NAMALWA (cell line): ENCODE data around the gene BTBD10.
A peak's percentile ranks its signal among the peaks of the same experiment; 100 is the strongest.

Experiments used
- DNase-seq: peaks from one replicate; pipeline ENCODE4 v3.0.0-alpha.2; 2015; ENCODE audit warnings: low spot score

Gene BTBD10

GRCh38 chr11:13373216-13373615 lies 89.8 kb downstream of the BTBD10 start:
- DNase-seq = no peak

DNA sequence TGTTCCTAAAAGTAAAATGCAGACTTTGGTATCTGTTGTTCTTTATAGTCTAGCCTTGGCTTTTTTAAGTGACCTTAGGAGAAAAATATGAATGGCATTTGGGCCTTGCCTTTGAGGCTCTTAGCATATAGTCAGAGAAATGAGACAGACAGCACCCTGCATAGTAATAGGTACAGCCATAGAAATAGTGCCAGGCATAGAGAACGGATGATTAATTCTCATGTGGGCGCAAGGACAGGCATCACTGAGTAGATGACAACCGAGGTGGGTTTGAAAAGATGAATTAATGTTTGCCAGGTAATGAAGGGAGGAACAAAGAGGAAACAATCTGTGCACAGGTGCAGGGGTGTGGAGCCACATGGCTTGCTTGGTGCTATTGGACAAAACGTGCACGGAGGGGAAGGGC lies 95.0 kb downstream of the BTBD10 start:
- no peak for DNase-seq

GRCh38 chr11:13367115-13367514 lies 95.9 kb downstream of the BTBD10 start:
- DNase-seq = no peak

DNA sequence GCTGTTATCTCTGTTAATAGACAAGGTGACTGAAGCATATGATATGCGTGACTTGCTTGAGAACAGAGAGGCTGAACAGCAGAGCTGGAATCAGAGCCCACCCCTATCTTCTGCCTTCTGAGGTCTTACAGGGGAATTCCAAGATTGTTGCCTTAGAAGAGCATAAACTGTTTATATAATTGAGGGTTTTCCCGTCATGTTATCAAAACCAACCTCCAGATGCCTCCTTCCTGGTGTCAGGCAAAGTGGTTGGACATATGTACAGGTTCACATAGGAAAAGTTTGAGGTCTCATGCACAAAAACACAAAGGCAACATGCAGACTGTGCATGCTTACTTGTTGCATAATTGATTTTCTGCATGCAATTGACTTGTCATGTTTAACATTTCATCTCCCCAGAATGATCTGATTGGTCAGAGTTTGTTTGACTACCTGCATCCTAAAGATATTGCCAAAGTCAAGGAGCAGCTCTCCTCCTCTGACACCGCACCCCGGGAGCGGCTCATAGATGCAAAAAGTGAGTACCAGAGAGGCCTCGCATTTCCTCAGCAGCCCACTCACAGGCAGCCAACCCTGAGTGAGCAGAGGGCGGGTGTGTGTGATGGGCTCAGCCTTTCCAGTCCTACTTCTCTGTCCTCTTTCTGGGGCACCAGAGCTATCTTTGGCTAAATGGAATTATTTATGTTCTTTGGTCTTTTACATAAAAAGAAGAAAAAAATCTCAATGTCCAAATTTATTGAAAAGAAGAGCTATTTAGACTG lies 96.6 kb downstream of the BTBD10 start:
- no peak for DNase-seq

DNA sequence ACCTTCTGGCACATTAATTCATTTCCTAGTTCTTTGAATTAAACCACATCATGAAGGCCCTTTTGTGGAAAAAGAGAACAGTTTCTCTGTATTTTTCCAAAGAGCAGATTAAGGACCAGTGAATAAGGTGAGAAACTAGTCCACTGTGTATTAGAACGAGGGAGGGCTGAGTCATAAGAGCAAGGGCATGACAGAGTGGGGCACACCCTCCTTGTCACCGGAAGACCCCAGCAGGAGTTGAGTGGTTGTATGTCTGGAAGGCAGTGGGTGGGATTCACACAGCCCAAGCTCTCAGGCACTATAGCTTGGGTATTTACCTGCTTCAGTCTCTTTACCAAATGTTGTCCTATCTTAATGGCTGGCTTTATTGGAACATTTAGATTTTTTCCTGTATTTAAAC lies 98.6 kb downstream of the BTBD10 start:
- no peak for DNase-seq

DNA sequence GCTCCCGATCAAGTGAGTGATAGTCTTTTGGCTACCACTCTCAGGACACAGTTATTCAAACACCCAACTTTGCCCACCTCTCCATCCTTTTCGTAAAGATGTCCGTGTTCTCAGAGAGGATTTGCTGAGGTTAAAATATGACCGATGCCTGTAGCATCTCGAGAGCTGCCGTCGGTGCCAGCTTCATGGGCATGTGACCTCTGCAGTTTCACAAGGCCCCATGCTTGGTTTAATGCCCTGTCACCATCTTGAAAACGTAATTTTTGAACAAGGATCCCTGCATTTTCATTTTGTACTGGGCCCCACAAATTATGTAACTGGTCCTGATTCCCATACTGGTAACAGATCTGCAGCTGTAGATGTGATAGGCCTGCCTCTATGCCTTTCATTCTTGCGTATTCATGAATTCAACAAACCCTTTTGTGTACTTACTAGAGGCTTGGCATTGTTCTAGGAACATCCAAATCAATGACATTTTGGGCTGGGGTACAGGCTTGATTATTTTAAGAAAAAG lies 100.4 kb downstream of the BTBD10 start:
- no peak for DNase-seq

- DNase-seq = no peak
These were observed 104.3 kb downstream of the BTBD10 start for GRCh38 chr11:13358596-13359270.

GRCh38 chr11:13357232-13357631 lies 105.8 kb downstream of the BTBD10 start:
- no peak for DNase-seq

DNA sequence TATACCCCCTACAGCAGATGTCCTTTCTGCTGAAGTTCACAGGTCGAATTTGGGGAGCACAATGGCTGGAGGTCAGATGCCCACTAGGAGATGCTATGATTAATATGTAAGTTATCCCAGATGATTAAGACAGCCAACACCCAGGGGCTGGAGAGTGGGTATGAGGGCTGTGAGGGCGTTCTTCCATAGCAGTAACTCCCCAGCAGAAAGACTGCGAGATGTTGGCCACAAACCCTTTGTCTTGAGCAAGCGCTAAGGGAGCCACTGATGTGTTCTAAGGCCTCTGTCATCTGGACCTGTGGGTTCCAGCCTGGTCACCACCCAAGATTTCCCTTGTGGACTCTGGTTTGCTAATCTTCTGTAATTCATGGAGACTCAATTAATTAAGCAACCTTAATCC lies 107.8 kb downstream of the BTBD10 start:
- DNase-seq = no peak

DNA sequence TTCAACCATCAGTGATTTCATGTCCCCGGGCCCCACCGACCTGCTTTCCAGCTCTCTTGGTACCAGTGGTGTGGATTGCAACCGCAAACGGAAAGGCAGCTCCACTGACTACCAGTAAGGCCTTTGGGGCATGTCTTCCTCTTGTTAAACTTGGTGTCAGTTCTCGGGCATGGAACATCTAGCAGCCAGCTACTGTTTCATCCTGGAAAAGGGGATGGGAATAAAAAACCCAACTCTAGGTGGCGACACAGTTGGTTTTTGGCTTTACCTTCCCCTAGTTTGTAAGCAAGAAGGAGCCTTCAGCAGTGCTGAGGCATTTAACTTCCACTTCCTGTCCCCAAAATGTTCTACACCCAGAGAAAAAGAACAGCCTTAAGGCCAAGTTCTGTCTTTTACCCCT lies 108.7 kb downstream of the BTBD10 start:
- peak; percentile 25 for DNase-seq

DNA sequence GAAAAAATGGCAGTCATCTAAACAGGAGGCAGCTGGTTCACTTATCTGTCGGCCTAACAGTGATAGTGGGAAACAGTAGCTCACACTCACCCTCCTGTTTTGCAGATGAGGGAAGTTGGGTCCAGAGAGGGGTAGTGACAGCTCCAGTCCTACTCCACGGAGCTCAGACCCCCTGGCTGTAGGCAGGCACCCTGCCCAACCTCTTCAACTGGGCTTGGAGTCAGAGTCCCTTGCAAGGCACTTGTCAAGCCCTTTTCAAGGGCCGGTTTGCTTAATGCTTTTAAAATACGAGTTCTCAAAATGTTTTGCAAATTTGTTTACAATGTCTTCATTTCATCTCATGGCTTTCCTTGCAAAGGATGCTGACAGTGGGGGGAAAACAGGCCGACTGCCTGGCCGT lies 110.3 kb downstream of the BTBD10 start:
- DNase-seq = no peak

GRCh38 chr11:13349581-13349980 lies 113.4 kb downstream of the BTBD10 start:
- no peak for DNase-seq

- no peak for DNase-seq
These were observed 114.0 kb downstream of the BTBD10 start for GRCh38 chr11:13349046-13349445.

GRCh38 chr11:13348305-13348704 lies 114.7 kb downstream of the BTBD10 start:
- DNase-seq = no peak

- DNase-seq = no peak
These were observed 115.1 kb downstream of the BTBD10 start for GRCh38 chr11:13347901-13348300.

DNA sequence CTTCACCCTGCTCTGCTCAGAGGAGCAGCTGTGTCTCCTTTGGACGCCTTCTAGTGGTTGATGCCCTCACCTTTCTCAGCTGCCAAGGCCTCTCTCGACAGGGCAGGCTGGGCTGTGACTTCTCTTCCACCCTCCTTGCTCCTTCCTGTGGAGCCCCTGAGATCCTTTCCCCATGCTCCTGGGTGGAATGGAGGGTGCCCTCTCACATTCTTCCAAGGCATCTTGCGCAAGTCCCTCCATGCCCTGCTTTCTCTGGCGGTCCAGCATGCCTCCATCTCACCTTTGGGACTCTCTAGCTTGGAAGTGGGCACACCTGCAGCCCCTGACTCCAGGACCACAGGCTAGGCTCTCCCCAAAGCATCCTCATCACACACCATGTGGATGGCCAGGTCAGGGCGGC lies 116.6 kb downstream of the BTBD10 start:
- no peak for DNase-seq

DNA sequence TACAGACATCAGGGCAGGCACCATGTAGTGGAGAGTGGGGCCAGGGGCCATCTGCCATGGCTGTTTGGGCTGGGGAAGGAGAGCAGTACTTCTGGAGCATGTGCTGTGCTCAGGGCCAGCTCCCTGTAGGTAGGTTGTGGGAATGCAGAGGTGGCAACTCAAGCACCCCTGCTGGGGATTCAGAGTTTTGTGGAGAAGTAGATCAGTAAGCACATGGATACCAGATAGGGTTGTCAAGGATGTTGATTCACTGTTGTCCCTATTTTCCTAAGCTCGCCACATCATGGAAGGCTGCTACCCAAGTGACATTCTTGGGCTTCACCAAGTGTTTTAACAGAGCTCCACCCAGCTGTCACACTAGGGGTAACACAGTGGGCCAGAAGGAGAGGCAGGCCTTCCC lies 118.2 kb downstream of the BTBD10 start:
- peak; percentile 23 for DNase-seq

- peak; percentile 80 for DNase-seq
These were observed 118.9 kb downstream of the BTBD10 start for GRCh38 chr11:13343931-13344717.

DNA sequence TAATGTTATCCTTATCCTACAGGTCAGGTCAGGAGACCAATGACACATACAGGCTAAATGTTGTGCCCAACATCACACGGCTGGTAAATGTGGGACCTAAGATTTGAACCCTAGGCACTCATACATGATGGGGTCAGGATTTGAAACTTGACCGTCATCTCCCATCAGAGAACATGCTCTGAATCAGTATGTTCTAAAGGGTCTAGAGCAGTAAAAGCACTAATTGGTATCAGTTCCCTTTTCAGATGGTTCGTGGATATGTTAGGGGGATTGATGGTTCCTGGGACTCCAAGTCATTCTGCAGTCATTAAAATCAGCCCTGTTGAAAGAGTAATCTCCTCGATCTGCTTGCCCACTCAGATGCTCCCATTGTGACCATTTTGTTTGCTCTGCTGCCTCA lies 120.0 kb downstream of the BTBD10 start:
- DNase-seq = no peak

- DNase-seq = no peak
These were observed 122.0 kb downstream of the BTBD10 start for GRCh38 chr11:13341026-13341425.

GRCh38 chr11:13339195-13340153 lies 123.5 kb downstream of the BTBD10 start:
- DNase-seq = no peak
